ENCODE measurements around the gene FAM47B. TPM values are rescaled to one million over a fixed set of nuclear protein-coding genes. Genes with fewer than 3 reads are reported as not detected.

The FAM47B gene
- not detected for total RNA-seq

- no peak for ATAC-seq
- no peak for DNase-seq (ENCODE audit: low spot score)
These were observed at the start of gene FAM47B for GRCh38 chrX:34942496-34942895. Gene FAM47B (plus strand): TSS chrX:34942796. CDS start chrX:34942832, 36 bp downstream.

- no peak for DNase-seq (ENCODE audit: low spot score)
- peak; percentile 58 for ATAC-seq
These were observed 48.9 kb upstream of the FAM47B start for GRCh38 chrX:34893741-34894140.

DNA sequence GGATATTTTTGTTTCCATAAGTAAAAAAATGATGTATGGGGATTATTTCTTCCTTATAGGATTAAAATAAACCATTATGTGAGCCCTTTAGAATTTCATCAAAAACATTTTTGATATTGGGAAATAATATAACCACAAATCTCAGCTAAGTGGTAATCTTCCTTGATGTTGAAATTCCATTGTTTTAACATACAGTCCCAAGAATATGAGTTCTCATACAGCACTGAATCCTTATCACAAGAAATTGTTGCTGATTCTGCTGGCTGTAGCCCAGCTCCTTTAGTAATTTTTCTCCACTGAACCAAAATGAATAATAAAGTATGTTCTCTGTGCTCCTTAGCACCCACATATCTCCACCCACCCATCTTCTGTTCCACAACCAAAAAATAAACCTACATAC lies 41.9 kb upstream of the FAM47B start:
- DNase-seq (ENCODE audit: low spot score) (no peak), ATAC-seq (no peak)

DNA sequence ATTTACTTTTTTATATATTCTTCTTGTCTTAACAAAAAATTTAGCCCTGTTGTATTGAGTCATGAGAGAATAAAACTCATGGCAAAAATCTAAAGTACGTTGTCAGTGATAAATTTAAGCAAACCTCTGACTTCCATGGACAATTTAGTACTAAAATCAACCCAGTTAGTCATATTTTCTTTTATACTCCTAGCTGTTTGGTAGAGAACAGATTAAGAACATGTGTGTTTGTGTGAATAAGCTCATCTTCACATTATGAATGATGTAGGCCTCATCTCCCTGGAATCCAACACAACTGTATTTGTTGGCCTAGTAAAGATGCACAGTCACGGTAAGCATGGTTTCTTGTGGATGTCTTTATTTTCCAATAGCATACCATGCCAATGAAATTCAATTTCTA lies 40.8 kb upstream of the FAM47B start:
- DNase-seq (ENCODE audit: low spot score) (no peak), ATAC-seq (no peak)

- ATAC-seq = no peak
These were observed 39.3 kb upstream of the FAM47B start for GRCh38 chrX:34903316-34903715.

DNA sequence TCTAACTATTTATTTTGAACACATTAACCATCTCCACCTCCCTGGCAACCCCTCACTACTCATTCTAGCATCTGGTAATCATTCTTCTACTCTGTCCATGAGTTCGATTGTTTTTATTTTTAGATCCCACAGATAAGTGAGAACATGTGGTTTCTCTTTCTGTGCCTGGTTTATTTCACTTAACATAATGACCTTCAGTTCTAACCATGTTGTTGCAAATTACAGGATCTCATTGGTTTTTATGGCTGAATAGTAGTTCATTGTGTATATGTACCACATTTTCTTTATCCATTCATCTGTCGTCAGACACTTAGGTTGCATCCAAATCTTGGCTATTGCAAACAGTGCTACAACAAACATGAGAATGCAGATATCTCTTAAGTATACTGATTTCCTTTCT lies 33.4 kb upstream of the FAM47B start:
- ATAC-seq (no peak), DNase-seq (ENCODE audit: low spot score) (no peak)

More at GRCh38 chrX:34903316-34903715, 39.3 kb upstream of the FAM47B start:
- no peak for DNase-seq (ENCODE audit: low spot score)

DNA sequence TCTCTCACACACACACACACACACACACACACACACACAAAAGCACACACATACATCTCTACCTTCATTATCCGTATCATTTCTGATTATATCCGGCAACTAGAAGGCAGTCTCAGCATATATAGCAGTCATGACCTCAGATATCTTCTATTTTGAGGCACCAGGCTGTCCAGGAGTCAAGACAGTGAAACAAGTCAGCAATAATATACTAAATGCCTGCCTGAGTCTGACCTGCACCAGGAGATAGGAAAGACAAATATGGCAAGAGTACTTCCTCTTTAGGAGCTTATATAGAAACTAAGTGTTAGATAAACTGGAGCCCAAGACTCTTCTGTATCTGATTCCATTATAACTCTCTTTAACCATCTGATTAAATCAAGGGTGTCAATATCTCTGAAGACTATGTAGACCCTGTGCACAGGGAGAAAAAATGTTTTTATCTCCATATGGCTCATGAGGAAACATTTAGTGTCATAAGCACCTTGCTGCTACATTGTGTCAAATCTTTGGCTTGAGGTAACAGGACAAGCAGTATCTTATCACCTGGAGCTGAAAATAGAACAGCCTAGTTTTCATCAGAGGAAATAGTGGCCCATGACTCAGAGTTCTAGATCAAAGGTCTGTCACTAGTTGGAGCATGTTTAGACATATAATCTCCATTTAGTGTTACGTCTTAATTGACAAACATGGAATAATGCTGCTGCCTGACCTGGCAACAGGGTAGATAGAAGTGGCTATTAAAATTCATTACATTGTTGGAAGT lies 27.0 kb upstream of the FAM47B start:
- DNase-seq (ENCODE audit: low spot score) (no peak), ATAC-seq (peak; percentile 71)

DNA sequence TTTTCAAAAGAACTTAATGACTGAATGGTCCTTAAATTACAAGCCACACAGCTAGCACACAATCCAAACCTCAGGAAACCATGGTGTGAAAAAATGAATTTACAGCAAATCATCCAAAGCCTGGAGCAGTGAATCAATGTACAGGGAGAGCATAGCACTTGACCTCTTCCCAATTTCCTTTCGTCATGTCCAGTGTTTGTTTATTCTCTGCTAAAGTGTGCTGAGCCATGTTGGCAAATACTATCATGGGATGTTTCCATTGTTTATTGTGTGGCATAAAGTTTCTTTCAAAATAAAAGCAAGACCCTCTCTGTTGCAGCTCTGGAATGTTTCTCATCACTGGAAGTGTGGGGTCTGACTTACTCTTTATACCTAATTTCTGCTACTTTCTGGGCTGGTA lies 25.4 kb upstream of the FAM47B start:
- ATAC-seq (no peak), DNase-seq (ENCODE audit: low spot score) (no peak)

DNA sequence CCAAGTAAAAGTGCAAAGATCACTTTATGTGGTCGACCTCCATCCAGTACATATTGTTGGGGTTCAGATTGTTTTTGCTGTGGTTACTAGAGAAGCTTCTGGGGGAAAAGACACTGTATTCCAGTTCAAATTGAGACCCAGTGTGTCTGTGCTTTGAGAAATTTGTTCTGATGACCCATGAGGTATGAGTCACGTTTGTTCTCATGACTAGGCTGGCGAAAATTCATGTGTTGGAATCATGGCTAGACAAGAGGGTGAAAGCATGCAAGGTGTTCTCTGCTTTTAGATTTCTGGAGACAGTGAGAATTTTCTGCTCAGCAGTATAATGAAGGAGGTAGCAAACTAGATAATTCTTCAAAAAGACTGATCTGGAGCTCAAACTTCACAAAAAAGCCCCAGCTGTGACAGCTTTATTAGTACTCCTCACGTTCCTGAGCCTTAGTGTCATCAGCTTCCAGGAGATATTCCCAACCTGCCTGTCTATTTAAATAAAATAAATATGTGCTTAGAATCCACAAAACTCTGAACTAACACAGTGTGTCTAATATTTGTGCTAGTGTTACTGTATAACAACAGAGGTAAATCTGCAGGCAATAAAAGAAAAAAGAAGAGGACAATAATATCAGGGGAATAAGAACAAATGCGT lies 24.4 kb upstream of the FAM47B start:
- DNase-seq (ENCODE audit: low spot score) (no peak), ATAC-seq (peak; percentile 24)

- ATAC-seq (peak; percentile 76), DNase-seq (ENCODE audit: low spot score) (no peak)
These were observed 23.7 kb upstream of the FAM47B start for GRCh38 chrX:34918856-34919255.

- ATAC-seq (no peak), DNase-seq (ENCODE audit: low spot score) (no peak)
These were observed 14.7 kb upstream of the FAM47B start for GRCh38 chrX:34927866-34928265.

DNA sequence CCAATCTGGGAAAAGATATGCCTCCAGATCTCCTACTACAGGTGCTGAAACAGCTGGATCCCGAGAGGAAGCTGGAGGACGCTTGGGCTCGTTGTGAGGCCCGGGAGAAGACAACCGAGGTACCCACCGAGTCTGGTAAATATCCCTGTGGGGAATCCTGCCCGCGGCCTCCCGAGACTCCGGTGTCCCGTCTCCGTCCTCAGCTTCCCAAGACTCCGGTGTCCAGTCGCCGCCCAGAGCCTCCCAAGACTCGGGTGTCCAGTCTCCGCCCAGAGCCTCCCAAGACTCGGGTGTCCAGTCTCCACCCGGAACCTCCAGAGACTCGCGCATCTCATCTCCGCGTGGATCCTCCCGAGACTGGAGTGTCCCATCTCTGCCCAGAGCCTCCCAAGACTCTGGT lies 639 bp downstream of the FAM47B start:
- DNase-seq (ENCODE audit: low spot score) (no peak), ATAC-seq (no peak)

GRCh38 chrX:34956916-34957315 lies 14.3 kb downstream of the FAM47B start:
- no peak for DNase-seq (ENCODE audit: low spot score)
- no peak for ATAC-seq

- DNase-seq (ENCODE audit: low spot score) = no peak
- ATAC-seq = no peak
These were observed 19.1 kb downstream of the FAM47B start for GRCh38 chrX:34961662-34962061.

GRCh38 chrX:34972206-34972605 lies 29.6 kb downstream of the FAM47B start:
- ATAC-seq (no peak), DNase-seq (ENCODE audit: low spot score) (no peak)

GRCh38 chrX:34978171-34978570 lies 35.6 kb downstream of the FAM47B start:
- no peak for ATAC-seq
- peak; percentile 28 for DNase-seq (ENCODE audit: low spot score)

DNA sequence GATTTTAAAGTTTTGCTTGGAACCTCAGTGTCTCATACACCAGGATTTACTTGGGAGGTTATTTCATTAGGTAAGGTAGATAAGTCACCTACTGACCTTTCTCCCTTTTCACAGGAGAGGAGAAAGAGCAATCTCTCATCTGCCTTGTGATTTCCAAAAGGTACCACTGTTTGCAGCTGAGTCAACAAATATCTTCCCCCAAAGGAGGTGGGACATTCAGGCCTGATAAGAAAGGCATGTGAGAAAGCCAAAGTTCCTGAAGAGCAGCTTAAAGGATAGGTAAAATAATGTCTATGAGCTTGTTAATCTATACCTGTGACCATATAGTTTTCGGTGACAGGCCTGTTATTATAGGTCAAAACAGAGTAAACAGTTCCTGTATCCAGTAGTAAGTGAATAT lies 45.0 kb downstream of the FAM47B start:
- DNase-seq (ENCODE audit: low spot score) (no peak), ATAC-seq (no peak)
